ENCODE measurements around the gene RFTN1. TPM values are rescaled to one million over a fixed set of nuclear protein-coding genes. Genes with fewer than 3 reads are reported as not detected.
A peak's percentile ranks its signal among the peaks of the same experiment; 100 is the strongest.

The RFTN1 gene
- total and polyA plus RNA-seq, 4 donors = 33.8 to 82.5 (median 53.4) TPM

GRCh38 chr3:16373341-16373946, 140.1 kb downstream of the RFTN1 start:
- H3K36me3 ChIP-seq (ENCODE audit: control insufficient read depth in 4 of 4, insufficient read depth in 4 of 4, low read length in 4 of 4) = peaks cover 0 to 13% (median 7%) of the 10 kb centered on the region in 4 donors
- H3K27ac ChIP-seq (ENCODE audit: low read depth in 1 of 2, low read length in 1 of 2) = peak overlapping the region; percentile 1 to 5
- H3K4me1 ChIP-seq (ENCODE audit: control insufficient read depth in 5 of 5, insufficient read depth in 5 of 5, low read length in 5 of 5) = peaks cover 0 to 36% (median 20%) of the 10 kb centered on the region in 5 donors
- ATAC-seq (ENCODE audit: insufficient read depth, low FRiP score) (no peak), DNase-seq (no peak)
- no peak overlapping the region for H3K4me3 ChIP-seq
- H3K9me3 ChIP-seq (ENCODE audit: control insufficient read depth in 4 of 4, insufficient read depth in 3 of 4, low read length in 3 of 4) = peaks cover 0 to 2% (median 0%) of the 10 kb centered on the region in 4 donors
- 70 to 96% methylated on average over 3 of the region's 3 CpGs for WGBS, 2 donors
- TF ChIP-seq CTCF (IDR thresholded peaks at IDR 0.05; ENCODE audit: control extremely low read depth, extremely low read depth) = no peak
- H3K9ac ChIP-seq (ENCODE audit: insufficient read depth in 1 of 2, low read length in 2 of 2) = no peak overlapping the region
- H3K27me3 ChIP-seq (ENCODE audit: control insufficient read depth in 3 of 3, insufficient read depth in 3 of 3, low read length in 2 of 3) = no peaks in the 10 kb centered on the region

- no peak for TF ChIP-seq CTCF (IDR thresholded peaks at IDR 0.05; ENCODE audit: control extremely low read depth, extremely low read depth)
- Histone ChIP-seq H3K36me3 (ENCODE audit: control insufficient read depth in 4 of 4, insufficient read depth in 4 of 4, low read length in 4 of 4) (peaks cover 0 to 14% (median 12%) of the 10 kb centered on the region in 4 donors), H3K4me1 (ENCODE audit: control insufficient read depth in 5 of 5, insufficient read depth in 5 of 5, low read length in 5 of 5) (peaks cover 0 to 36% (median 20%) of the 10 kb centered on the region in 5 donors), H3K27ac (ENCODE audit: low read depth in 1 of 2, low read length in 1 of 2) (peak overlapping the region in 1 of 2 donors; percentile 28), H3K4me3 (no peak overlapping the region), H3K9me3 (ENCODE audit: control insufficient read depth in 4 of 4, insufficient read depth in 3 of 4, low read length in 3 of 4) (no peaks in the 10 kb centered on the region), H3K9ac (ENCODE audit: insufficient read depth in 1 of 2, low read length in 2 of 2) (no peak overlapping the region), H3K27me3 (ENCODE audit: control insufficient read depth in 3 of 3, insufficient read depth in 3 of 3, low read length in 2 of 3) (no peaks in the 10 kb centered on the region)
- DNase-seq = no peak
- 77 to 87% methylated on average over 12 of the region's 12 CpGs for WGBS, 2 donors
- no peak for ATAC-seq (ENCODE audit: insufficient read depth, low FRiP score)
These were observed 140.9 kb downstream of the RFTN1 start for GRCh38 chr3:16372362-16373292.

- Histone ChIP-seq H3K27me3 (ENCODE audit: control insufficient read depth in 3 of 3, insufficient read depth in 3 of 3, low read length in 2 of 3) (no peaks in the 10 kb centered on the region), H3K27ac (ENCODE audit: low read depth in 1 of 2, low read length in 1 of 2) (peak overlapping the region in 1 of 2 donors; percentile 38), H3K4me1 (ENCODE audit: control insufficient read depth in 5 of 5, insufficient read depth in 5 of 5, low read length in 5 of 5) (peaks cover 0 to 39% (median 20%) of the 10 kb centered on the region in 5 donors), H3K9me3 (ENCODE audit: control insufficient read depth in 4 of 4, insufficient read depth in 3 of 4, low read length in 3 of 4) (no peaks in the 10 kb centered on the region), H3K9ac (ENCODE audit: insufficient read depth in 1 of 2, low read length in 2 of 2) (no peak overlapping the region), H3K4me3 (no peak overlapping the region), H3K36me3 (ENCODE audit: control insufficient read depth in 4 of 4, insufficient read depth in 4 of 4, low read length in 4 of 4) (peaks cover 0 to 15% (median 7%) of the 10 kb centered on the region in 4 donors)
- no peak for ATAC-seq (ENCODE audit: insufficient read depth, low FRiP score)
- DNase-seq = no peak
- WGBS, 2 donors = 73 to 89% methylated on average over 10 of the region's 10 CpGs
- no peak for TF ChIP-seq CTCF (IDR thresholded peaks at IDR 0.05; ENCODE audit: control extremely low read depth, extremely low read depth)
These were observed 142.4 kb downstream of the RFTN1 start for GRCh38 chr3:16370872-16371740.
